Measurements from ENCODE around the gene TPRG1L. TPM values are rescaled to one million over a fixed set of nuclear protein-coding genes. Genes with fewer than 3 reads are reported as not detected.

TPRG1L gene
- total RNA-seq, 1 donor from 2014 or later, result 23.2 TPM

DNA sequence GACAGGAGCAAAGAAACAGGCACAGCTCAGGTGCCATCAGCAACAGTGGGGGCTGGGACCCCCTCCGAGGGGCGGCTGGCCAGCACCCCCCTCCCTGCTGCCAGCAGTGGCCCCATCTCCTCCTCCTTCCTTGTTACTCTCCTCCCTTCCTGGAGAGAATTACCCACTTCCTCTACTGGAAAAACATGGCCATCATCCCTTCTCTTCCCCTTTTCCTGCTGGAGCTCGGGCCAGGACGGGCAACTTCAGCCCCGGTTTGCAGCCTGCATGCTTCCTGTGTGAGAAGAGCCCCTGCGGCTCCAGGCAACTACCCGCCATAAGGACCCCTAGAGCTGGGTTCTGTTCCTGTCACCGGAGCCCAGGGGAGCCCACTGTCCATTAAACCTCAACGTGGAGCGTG, 31.1 kb upstream of the TPRG1L start:
- DNase-seq (ENCODE audit: low read depth), result no peak

DNA sequence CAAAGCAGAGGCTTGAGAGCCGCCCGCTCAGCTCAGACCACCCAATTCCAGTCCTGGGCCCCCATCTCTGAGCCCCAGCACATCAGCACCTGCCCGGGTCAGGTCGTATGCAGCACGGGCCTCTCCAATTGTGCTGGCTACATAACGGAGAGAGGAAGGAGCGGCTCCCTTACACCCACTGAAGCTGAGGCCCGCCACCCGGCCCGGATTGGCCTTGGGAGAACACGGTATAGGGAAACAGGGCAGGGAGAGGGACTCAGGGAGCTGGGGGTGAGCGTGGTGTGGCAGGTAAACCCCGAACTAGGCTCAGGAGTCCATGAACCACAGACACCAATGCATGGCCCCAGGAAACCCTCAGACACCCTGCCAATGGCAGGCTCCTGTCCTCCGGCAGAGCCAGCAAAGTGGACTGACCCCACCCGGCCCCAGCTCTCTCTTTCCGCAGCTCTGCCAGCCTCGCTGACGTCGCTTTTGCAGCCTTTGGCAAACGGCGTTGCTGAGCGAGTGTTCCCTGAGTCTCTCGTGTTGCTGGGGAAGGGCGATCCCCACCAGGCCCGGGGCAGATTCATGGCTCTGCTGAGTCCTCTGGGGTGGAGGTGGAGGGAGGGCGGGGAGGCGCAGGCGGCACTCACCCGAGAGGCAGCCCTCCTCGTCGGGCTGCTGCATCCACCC, 30.0 kb upstream of the TPRG1L start:
- DNase-seq (ENCODE audit: low read depth), result no peak

GRCh38 chr1:3595949-3596348, 28.9 kb upstream of the TPRG1L start:
- DNase-seq (ENCODE audit: low read depth), result no peak

- no peak for DNase-seq (ENCODE audit: low read depth)
These were observed 27.9 kb upstream of the TPRG1L start for GRCh38 chr1:3596663-3597598.

DNA sequence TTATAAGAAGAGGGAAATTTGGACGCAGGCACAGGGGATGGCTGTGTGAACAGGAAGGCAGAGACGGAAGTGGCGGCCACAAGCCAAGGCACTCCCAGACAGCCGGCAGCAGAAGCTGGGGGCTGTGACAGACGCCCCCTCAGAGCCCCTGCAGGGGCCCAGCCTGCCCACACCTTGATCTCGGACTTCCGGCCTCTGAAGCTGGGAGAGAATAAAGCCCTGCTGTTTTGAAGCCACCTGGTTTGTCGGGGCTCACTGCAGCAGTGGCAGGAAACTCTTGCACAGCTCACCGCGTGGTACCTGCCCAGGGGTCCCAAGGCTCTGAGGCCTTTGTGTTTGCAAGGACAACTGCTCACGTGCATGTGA, 27.2 kb upstream of the TPRG1L start:
- no peak for DNase-seq (ENCODE audit: low read depth)

- no peak for DNase-seq (ENCODE audit: low read depth)
These were observed 26.7 kb upstream of the TPRG1L start for GRCh38 chr1:3598051-3598491.

DNA sequence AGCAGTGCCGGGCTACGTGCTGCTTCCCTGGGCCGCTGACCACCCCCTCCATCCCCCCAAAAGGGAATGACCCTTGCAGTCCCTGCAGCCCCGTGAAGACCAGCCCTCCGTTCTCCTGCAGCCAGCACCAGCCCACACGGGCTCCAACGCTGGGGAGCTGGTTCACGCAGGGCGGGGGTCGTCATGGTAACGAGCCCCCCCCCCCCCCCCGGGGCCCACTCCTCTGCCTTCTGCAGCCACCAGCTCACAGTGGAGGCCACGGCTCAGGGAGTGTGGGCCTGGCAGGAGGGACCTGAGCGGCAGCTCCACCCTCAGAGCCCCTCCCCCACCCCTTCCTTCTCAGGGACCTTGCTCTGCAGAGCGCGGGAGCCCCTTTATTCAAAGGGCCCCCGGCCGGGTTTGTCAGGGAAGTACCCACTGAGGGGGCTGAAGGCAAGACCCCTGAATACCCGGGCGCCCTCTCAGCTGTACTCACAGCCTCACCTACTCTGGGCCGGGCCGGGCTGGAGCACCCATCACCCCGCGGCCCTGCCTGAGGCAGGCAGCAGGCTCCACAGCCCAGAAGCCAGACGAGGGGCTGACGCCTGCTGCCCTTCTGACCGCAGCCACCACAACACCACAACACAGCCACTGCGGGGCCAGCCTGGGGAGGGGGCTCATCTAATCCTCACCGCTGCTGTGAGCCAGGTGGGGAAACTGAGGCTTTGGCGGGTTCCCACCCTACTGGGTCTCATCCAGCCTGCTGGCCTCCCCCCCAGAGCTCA, 26.1 kb upstream of the TPRG1L start:
- no peak for DNase-seq (ENCODE audit: low read depth)

- peak; percentile 62 for DNase-seq (ENCODE audit: low read depth)
These were observed 25.5 kb upstream of the TPRG1L start for GRCh38 chr1:3599286-3599811.

- peak; percentile 14 for DNase-seq (ENCODE audit: low read depth)
These were observed 25.0 kb upstream of the TPRG1L start for GRCh38 chr1:3599816-3600215.

DNA sequence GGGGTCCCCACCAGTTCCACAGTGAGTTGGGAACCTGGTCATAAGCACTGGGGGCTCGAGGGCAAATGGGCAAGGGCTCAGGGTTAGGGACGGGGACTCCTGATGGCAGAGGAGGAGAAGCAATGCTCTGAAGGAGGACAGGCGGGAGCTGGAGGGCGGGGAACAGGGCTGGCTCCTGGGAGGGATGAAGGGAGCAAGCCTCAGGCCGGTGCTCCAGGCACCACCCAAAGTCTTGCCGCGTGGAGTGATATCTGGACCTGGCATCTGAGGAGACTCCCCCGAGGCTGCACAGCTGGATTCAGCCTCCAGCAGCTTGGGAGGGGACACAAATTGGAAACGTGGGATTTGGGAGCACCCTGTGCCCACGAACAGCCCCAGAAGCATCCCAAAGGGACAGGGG, 24.5 kb upstream of the TPRG1L start:
- DNase-seq (ENCODE audit: low read depth), result no peak

DNA sequence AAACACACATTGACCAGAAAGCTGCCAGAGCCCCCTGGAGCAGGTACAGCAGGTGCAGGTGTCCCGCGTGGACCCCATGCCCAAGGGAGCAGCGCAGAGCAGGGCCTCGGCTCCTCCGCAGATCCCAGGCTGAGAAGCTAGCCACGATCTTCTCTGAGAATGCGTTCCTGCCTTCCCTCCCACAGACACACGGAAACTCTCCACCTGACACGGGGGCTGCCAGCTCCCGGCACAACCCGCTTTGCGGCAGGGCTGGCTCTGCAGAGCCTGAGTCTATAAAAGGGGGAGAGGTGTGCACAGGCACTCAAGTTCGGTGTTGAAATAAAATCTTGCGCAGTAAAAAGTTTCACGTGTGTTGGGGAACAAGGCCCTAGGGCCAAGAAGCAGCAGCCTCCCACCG, 23.1 kb upstream of the TPRG1L start:
- no peak for DNase-seq (ENCODE audit: low read depth)

GRCh38 chr1:3602375-3602774, 22.4 kb upstream of the TPRG1L start:
- no peak for DNase-seq (ENCODE audit: low read depth)

DNA sequence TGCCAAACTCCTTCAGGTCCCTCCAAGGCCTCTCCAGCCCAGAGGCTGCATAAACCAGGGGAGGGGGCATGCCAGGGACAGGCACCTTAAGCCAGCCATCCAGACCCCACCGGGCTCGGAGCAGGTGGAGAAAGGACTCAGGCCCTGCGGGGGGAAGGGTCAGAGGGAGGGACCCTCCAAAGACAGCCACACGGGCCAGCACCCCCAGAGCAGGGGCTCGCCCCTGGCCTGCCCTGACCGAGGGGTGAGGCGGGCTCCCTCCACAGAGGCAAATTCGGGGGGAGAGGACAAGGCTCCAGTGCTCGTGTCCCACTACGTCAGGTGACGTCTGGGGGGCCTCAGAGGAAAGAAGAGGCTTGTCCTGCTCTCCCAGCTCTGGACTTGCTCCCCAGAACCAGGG, 21.7 kb upstream of the TPRG1L start:
- DNase-seq (ENCODE audit: low read depth), result no peak

GRCh38 chr1:3603571-3604467, 21.0 kb upstream of the TPRG1L start:
- no peak for DNase-seq (ENCODE audit: low read depth)

DNA sequence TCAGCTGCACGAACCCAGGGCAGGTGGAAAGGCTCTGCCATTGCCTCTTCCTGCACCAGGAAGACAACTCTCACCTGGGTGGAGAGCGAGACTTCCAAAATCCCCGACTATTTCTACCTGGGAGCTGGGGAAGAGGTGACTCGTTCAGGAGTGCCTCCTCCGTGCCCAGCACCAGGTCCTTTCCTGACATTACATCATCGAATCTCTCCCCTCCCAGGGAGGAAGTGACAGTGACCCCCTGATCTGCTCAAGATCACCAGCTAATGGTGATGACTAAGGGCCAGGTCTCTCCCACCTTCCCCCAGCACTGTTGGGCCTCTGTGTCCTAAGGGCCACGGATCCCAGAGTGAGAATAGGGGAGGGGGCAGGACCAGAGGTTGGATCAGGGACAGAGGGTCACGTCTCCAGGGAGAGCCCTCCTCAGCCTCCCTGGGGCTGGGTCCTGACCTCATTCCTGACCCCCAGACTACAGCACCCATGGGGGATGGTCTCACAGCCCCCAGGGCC, 20.3 kb upstream of the TPRG1L start:
- DNase-seq (ENCODE audit: low read depth), result no peak

- DNase-seq (ENCODE audit: low read depth), result no peak
These were observed 19.6 kb upstream of the TPRG1L start for GRCh38 chr1:3604997-3605823.

DNA sequence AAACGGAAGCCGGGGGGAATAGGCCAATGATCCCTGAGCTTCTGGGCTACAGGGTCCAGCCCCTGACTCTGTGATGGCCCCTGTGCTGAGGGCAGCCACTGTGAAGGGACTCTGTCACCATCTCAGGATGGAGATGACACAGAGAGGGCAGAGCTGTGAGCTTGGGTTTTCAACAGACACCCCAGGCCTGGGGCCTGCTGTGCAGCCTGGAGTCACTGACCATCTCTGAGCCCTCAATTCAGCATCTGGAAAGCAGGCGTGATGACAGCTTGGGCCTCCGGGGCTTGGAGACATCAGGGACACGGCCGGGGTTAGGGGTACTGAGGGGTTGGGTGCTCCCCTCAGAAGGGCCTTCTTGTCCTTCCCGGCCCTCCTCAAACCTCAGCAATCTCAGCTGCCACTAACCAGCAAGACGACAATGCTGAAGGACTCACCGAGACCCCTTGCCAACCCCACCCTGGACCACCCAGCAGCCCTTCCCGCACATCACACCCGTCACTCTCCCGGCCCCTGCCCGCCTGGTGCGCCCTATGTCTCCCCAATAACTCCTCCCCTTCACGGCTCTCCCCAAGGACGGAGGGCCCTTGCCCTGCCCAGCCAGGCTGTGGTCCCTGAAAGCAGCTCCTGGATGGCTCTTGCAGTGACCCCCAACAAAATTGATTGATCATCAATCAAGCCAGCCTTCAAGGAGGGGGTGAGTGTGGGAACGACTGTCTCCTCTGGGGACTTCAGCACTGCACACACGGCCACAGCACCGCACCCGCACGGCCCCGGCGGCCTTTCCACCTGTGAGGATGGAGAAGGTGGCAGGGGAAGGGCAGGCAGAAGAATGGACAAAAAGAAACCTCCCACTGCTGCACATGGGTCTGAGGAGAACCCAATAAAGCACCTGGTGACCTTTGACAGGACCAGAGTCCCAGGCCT, 17.8 kb upstream of the TPRG1L start:
- DNase-seq (ENCODE audit: low read depth), result no peak

DNA sequence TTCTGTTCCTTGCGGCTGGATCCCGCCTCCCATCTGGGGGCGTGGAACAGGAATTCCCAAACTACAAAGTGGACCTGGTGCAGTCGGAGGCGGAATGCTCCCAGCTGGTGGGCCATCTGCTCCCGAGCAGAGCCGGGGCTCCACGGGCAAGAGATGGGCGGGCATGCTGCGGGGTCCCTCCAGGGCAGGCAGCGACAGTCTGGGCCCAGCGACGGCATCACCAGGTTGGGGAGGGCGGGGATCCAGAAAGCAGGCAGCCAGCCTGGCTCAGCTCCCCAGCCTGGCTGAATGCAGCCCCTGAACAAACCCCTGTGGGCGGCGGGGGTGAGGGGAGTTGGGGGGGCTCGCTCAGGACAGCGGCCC, 17.1 kb upstream of the TPRG1L start:
- DNase-seq (ENCODE audit: low read depth), result no peak
